ENCODE data around the gene SLCO3A1.
"Not testable (repeated sequence)": the region's sequence is repeated elsewhere in the genome, so short reads cannot be mapped to it uniquely, and the experiment has no call there.

Gene SLCO3A1

DNA sequence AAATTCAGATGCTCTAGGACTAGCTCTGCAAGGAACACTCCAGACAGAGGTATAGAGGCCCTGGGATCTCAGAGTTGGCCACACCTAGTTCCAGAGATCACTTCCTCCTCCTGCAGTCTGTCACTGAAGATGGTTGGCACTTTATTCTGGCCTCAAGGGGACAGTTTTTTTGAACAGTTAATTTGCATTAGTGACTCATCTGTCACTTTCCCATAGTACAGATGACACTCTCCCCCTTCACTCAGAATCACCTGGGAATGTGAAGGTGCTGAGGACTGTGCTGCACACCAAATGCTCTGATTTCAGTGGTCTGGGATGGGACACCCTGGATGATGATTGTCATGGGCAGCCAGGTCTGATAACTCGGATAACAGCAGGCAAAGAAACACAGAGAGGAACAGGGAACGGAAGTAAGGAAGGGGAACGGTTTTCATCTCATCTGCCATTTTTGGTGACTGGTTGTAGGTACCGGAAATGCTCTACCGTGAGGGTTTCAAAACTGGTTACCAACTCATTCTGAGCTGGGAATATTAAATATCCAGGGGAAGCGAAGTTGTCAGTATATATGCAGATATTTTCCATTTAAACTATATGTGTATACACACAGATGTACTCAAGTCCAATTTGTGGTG lies 307.6 kb downstream of the SLCO3A1 start:
- DNase-seq (ENCODE audit: low spot score) = no peak

DNA sequence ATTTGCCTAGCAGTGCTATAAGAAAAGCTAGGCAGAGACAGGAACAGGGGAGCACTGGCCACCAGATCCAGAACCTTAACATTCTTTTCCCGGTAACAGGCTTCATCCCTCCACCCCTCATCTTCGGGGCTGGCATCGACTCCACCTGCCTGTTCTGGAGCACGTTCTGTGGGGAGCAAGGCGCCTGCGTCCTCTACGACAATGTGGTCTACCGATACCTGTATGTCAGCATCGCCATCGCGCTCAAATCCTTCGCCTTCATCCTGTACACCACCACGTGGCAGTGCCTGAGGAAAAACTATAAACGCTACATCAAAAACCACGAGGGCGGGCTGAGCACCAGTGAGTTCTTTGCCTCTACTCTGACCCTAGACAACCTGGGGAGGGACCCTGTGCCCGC lies 309.1 kb downstream of the SLCO3A1 start:
- no peak for DNase-seq (ENCODE audit: low spot score)

DNA sequence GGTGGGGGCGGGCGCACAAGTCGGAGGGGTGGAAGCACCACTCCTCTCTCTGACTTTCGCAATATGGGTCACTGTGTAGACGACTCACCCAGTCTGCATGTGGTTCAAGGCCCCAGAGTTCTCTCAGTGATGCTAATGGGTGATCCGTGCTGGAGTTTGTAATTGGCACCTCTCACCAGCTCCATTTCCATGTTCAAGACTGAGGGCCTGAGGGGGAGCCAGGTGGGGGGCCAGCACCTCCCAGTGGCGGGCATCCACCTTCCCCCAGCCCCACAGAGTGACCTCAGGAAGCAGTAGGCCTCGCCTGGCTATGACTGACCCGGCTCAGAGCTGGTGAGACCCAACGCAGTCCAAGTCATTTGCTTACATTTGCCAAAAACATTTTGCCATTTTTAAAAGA lies 310.1 kb downstream of the SLCO3A1 start:
- DNase-seq (ENCODE audit: low spot score) = no peak

DNA sequence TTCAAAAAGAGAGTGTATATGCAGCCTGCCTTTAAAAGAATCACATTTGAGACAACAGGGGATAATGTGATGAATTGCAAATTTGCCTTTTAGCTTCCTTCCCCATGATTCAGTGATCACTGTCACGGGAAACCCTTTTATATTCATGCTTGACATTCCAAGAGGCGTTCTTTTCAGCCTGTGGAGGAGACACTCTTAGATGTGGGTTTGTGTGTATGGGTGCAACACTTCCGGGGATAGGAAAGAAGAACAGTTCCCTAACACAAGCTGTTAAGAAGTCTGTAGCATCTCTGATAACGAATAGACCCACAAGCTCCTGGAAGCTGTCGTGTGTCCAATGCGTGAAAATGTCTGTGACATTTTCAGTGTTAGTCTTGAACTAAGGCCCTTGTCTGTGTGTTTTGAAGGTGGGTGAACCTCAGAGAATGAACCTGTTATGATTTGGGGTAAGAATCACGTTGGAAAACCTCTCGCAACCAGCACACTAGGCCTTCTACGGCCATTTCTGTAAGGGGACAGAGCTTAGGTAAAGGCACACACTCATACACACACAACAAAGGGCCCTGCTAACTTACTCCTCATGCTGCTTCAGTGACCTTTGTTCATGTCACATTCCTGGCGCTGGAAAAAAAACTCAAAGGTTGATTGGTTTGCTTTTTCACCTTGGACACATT lies 311.0 kb downstream of the SLCO3A1 start:
- DNase-seq (ENCODE audit: low spot score) = no peak

DNA sequence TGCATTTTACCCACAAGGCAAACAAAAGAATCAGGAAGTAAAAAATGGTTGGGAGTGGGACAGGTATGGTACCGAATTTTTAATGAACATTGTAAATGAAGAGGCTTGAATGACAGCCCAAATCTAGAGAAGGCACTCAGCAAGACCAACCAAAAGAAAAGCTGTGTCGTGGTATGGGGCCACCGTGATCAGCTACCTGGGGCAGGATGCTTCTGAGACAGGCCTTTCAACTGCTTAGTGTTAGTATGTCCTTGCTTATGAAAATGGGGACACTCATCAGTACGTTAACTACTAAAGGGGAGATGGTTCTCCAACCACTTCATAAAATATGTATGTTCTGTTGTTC lies 311.5 kb downstream of the SLCO3A1 start:
- no peak for DNase-seq (ENCODE audit: low spot score)

DNA sequence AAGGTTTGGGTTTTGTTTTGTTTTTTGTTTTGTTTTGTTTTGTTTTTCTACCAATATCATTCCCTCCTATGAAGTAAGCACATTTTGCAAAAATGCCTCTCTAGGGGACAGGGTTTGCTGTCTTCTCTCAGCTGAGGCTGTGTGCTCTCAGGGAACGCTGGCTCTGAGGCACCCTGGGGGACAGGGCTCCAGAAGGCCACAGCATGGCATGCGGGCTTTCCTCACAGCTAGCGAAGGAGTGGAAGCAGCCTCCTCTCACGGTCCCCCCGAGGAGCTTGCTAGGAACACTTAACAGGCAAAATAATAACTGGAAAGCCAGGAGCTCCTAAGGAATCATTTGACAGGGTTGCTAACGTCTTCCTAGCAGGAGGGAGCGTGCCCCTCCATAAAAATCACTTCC lies 312.5 kb downstream of the SLCO3A1 start:
- DNase-seq (ENCODE audit: low spot score) = no peak

DNA sequence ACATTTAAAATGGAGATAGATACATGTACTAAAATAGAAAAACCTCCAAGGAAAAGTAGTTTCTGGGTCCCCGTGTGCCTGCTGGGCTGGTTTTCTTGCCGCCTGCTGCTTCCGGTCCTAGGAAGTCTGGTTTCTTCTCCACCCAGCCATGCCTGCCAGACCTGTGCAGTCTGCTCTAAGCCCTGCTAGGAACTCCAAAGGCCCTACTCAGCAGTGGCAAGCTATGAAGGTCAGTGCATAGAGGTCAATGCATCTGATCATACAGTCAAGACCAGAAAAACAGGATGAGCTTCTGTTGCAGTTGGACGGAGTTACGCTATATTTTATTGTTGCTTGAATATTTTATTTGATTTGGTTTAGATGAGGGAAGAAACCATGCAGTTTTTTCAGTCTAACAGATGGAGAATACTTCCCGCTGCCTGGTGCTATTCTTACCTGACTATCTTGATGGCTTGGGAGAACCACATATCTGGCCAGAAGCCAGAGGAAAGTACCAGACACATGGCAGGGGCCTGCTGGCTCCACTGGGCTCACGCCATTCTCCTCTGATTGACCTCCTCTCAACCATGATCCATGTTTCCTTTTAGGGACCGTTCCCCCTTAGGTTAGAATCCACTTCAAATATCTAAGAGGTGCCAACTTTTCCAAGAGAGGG lies 313.4 kb downstream of the SLCO3A1 start:
- no peak for DNase-seq (ENCODE audit: low spot score)

DNA sequence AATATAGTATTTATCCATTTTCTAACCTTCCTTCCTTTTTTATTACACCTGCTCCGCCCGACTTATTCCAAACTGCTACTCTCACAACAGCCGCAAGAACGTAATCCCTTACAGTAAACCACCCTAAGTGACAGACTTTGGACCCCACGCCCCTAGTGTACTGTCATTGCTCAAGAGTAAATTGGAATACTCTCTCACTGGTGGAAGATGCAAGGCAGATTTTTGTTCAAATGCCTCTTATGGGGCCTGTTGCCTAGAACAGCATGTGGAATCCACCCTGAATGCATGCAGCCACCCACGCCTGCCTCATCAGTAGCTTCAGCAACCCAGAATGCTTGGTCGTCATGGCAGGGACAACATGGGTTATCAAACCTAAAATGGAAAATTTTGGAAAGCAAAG lies 313.9 kb downstream of the SLCO3A1 start:
- DNase-seq (ENCODE audit: low spot score) = no peak

DNA sequence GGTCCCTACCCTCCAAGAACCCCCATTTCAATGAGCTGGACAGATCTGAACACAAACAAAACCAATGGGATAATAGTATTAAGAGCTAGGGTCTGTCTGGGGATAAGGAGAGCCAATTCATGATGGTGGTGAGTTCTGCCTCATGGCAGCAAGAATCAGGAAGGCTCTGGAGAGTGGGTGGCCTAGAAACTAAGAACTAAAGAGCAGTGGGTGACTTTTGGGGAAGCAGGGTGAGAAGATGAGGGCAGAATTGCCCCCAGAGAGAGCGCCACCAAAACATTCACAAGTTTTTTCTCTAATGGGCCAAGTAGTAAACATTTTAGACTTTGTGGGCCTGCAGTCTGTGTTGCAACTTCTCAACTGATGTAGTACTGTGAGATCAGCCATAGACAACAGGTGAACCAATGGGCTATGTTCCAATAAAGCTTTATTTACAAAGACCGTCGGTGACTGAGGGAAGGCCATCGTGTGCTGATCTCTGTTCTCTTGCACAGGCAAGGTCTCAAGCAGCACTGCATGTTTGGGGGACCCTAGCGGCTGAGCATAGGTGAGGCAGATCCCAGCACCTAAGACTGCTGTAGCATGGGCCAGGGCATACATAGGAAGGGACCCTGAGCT lies 314.7 kb downstream of the SLCO3A1 start:
- DNase-seq (ENCODE audit: low spot score) = no peak

DNA sequence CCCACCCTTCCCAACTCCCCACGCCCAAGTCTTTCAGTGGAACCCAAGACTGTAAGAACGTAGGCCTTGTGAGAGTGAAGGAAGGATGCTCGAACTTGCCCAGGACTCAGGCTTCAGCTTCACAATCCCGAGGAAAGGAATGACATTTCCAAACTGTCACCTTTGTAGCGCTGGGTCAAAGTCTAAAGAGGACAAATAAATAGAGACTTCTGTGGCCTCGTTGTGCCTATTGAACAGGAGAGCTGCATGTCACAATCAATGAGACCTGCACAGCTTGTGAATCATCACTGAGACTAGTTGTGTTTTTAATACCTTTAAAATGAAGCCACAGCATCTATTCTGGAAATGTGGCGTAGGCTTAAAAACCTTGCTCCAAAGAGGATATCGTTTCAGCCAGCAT lies 317.4 kb downstream of the SLCO3A1 start:
- no peak for DNase-seq (ENCODE audit: low spot score)

DNA sequence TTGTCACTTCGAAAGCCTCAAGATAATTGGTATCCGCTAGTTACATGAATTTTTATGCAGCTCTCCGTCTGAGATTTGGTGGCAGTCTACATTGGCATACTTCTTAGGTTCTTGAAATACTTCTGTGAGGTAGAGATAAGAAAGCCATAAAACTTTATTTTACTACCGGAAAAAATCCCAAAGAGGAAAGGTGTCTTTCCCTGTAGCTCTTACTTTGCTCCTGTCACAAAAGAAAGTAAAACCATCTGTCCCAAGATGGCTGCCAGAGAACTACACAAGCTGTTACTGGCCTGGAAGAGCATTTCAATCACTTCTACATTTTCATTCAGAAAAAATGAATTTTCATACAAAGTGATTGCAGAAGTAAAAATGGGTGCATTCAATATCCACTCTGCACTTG lies 325.4 kb downstream of the SLCO3A1 start:
- no peak for DNase-seq (ENCODE audit: low spot score)

DNA sequence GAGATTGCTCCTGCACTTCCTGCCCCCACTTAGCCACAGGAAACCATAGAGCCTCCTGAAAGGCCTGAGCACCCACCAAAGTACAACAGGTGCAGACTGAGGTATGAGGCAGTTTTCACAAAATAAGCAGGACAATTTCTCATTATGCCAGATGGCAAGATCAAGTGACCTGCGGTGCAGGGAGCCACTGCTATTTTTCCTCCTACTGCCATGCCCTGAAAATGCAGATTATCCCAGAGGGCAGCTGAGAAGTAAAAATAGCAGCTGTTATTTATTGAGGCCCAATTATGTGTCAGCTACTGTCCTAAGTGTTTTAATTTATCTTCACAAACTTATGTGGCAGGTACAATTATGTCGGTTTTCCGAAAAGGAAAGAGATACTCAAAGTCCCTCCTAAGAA lies 330.6 kb downstream of the SLCO3A1 start:
- no peak for DNase-seq (ENCODE audit: low spot score)

DNA sequence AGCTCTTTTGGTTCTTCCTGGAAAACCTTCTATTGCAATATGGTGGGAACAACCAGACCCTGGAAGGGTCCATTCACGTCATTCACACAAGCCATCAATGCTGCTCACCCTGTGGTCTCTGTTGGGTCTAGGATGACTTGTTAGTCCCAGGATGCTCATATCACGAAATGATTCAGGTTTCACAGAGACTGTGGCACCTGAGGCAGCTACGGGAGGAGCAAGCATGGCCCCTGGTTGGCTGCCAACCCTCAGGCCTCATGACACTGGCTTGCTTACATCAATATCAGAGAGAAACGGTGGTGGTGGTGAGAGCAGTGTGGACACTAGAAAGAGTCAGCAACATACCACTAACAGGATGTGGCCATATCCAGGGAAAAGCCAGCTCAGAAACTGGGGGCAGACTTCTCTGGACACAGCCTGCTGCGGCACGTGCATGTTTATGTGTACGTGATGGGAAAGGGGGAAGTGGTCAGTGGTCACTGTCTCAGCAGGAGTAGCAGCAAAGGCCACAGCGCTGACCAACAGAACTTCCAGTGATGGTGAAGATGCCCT lies 331.2 kb downstream of the SLCO3A1 start:
- no peak for DNase-seq (ENCODE audit: low spot score)

DNA sequence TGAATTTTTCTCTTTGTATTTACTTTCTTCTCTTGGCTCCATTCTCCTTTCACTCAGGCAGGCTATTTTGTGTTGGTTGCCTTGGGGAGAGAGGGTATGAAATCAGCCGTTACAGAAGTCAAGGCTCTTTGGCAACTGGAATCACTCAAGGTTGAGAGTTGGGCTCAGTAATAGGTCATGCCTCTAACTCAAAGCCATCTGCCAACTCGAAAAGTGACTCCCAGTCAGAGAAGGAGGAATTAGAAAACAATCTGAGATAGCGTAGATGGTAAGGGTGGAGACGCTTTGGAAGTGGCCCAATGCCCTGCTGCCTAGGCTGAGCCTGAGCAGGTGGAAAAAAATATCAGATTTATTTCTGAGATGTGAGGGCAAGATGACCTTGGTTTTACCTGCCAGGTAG lies 334.5 kb downstream of the SLCO3A1 start:
- no peak for DNase-seq (ENCODE audit: low spot score)

DNA sequence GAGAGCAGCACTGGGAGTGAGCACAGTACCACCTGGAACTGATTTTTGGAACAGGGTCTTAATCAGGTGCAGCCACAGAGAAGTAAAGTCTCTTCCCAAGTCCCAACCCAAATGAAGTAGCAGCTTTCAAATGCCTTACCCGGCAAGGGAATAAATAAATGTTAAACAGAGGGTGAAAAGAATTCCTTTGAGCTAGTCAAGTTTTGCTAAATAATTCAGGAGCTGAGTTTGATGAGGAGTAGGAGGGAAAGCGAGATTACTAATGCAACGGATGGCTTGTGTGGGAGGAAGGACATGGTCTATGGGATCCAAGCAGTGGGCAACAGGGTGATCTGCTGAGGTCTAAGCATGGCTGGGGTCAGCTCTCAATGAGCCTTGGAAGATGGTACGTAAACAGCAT lies 335.7 kb downstream of the SLCO3A1 start:
- no peak for DNase-seq (ENCODE audit: low spot score)

DNA sequence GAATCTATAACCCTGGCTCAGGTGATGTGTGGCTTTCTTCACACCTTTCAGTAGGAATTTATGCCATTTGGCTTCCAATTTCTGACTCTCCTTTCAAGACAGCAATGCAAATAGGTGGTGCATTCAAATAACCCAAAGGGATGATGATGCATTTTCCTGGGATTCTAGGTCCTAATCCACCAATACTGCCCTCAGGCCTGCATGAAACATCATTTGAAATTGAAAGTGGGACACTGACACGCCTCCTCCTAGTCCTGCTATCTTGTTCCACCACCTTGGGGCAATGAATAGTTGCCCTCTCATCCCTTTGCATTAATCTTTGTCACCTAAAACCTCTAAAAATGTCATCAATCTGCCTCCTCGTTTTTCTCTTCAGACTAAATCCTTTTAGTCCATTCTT lies 341.7 kb downstream of the SLCO3A1 start:
- DNase-seq (ENCODE audit: low spot score) = no peak

DNA sequence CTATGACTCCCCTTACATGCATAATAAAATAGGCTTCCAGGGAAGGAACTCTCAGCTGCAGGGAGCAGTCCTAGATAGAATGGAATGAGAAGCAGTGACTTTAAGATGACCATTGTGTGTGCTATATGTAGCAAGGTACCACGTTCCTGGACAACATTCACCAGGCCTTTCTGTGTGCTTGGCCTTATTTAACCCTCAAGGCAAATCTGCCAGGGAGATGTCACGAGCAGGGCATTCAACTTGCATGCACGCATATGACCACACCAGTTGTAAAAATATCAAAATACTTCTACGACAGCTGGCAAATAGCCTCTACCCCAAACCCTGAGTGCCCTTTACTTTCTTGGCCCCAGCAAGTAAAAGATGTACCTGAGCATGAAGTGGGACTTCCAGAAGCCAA lies 342.8 kb downstream of the SLCO3A1 start:
- DNase-seq (ENCODE audit: low spot score) = no peak

DNA sequence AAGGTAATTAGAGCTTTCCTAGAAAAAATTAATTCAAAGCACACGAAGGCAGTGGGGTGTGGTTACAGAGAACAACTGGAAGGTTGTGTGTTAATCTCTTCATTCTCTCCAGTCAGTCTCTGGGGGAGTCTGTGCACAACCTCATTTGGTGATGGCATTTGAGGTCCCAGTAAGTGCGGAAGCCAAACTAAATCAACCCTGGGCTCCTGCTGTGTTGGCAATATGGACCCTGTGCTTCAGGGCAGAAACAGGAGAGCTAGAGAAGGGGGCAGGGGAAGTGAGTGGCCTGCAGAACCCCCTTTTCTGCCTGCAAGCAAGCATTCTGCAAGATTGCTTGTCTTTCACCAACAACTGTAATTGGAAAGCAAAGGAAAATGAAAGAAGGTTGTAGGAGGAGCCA lies 344.2 kb downstream of the SLCO3A1 start:
- DNase-seq (ENCODE audit: low spot score) = no peak

DNA sequence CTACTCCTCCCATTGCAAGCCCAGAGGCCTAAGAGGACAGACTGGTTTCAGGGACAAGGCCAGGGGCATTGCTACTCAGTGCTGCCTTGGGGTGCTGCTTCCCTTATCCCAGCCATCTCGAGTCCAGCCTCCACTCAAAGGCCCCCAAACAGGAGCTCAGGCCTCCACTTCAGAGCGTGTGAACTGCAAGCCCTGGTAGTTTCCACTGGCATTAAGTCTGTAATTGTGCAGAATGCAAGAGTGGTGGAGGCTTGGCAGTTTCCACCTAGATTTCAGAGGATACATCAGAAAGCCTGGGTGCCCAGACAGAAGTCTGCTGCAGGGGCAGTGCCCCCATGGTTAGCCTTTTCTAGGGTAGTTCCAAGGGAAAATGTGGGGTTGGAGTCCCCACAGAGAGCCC lies 347.4 kb downstream of the SLCO3A1 start:
- no peak for DNase-seq (ENCODE audit: low spot score)

DNA sequence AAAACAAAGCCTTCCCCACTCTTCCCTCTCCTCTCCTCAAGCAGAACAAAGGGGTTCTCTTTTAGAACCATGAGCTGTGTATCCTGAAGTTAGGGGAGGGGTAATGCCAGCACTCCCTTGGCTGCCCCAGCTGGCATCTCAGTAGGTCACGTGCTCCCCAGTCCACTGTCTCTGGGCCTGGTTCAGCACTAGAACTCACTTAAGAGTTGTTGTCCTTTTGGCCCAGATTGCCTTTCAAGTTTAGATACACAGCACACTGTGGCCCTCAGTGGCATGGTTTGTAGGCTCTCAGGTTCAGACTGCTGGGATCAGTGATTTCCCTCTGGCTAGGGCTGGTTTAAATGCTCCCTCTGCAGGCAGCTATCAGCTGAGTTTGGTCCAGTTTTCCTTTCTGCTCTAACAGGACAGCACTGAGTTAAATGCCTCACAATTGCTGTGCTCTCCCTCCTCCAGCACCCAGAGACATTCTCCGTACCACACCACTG lies 351.8 kb downstream of the SLCO3A1 start:
- no peak for DNase-seq (ENCODE audit: low spot score)

DNA sequence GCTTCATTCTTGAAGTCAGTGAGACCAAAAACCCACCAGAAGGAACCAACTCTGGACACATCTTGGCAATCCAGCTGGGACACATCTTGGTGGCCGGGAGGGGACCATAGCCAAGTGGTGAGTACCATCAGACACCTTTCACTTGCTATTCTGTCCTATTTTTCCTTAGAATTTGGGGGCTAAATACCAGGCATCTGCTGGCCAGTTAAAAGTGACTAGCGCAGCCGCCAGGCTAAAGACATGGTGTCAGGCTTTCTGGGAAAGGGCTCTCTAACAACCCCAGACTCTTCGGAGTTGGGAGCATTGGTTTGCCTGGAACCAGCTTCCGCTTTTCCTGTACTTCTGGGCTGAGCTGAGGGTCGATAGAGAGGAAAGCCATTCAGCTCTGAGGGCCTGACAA lies 354.1 kb downstream of the SLCO3A1 start:
- DNase-seq (ENCODE audit: low spot score) = not testable (repeated sequence)

Data from AG08396 (cell line).